HAP-1 (cell line): Measurements from ENCODE around the gene ADCY5.

Experiments
- DNase-seq, 2 experiments: peaks; one replicate each; pipeline ENCODE4 v3.0.0-alpha.2; 2016 to 2020; ENCODE audit warnings: low spot score in 2 of 2
- H3K27me3 ChIP-seq: fragments of 250-450 bp; sonication (Bioruptor Pico); 2 replicates; pipeline ENCODE4 v1.5.1; 2020; ENCODE audit warnings: low read depth, mild to moderate bottlenecking, moderate library complexity
- H3K36me3 ChIP-seq: fragments of 250-450 bp; sonication (Bioruptor Pico); replicated peaks from 2 replicates; pipeline ENCODE4 v1.5.1; 2020; ENCODE audit warnings: mild to moderate bottlenecking
- H3K4me1 ChIP-seq: fragments of 250-450 bp; sonication (Bioruptor Pico); 2 replicates; pipeline ENCODE4 v1.5.1; 2020; ENCODE audit warnings: mild to moderate bottlenecking
- H3K4me3 ChIP-seq: fragments of 250-450 bp; sonication (Bioruptor Pico); 2 replicates; pipeline ENCODE4 v1.5.1; 2020; ENCODE audit warnings: mild to moderate bottlenecking, moderate library complexity
- H3K9me3 ChIP-seq: fragments of 250-450 bp; sonication (Bioruptor Pico); 2 replicates; pipeline ENCODE4 v1.5.1; 2020; ENCODE audit warnings: mild to moderate bottlenecking, moderate library complexity
- in situ Hi-C: fragments of 300-500 bp; cut with MboI; formaldehyde crosslinking; loops from 3 replicates; pipeline ENCODE4 v1.14.3; 2020; ENCODE audit warnings: low sequenced_read_pairs, inconsistent platforms, mixed read lengths

Gene ADCY5

GRCh38 chr3:123419181-123419849 lies 29.6 kb downstream of the ADCY5 start:
- H3K36me3 ChIP-seq = no peaks in the 10 kb centered on the region
- no peak overlapping the region for H3K4me3 ChIP-seq
- no peaks in the 10 kb centered on the region for H3K27me3 ChIP-seq
- in situ Hi-C loops = no loop called here
- no peaks in the 10 kb centered on the region for H3K9me3 ChIP-seq
- no peak for DNase-seq
- no peaks in the 10 kb centered on the region for H3K4me1 ChIP-seq

- H3K36me3 ChIP-seq = no peaks in the 10 kb centered on the region
- no peaks in the 10 kb centered on the region for H3K9me3 ChIP-seq
- no peak overlapping the region for H3K4me3 ChIP-seq
- in situ Hi-C loops = no loop called here
- no peaks in the 10 kb centered on the region for H3K27me3 ChIP-seq
- H3K4me1 ChIP-seq = no peaks in the 10 kb centered on the region
- DNase-seq = no peak
These were observed 32.2 kb downstream of the ADCY5 start for GRCh38 chr3:123416647-123417046.

GRCh38 chr3:123416173-123416572 lies 32.7 kb downstream of the ADCY5 start:
- Histone ChIP-seq H3K4me3 (no peak overlapping the region), H3K27me3 (no peaks in the 10 kb centered on the region), H3K36me3 (no peaks in the 10 kb centered on the region), H3K9me3 (no peaks in the 10 kb centered on the region), H3K4me1 (no peaks in the 10 kb centered on the region)
- in situ Hi-C loops = no loop called here
- DNase-seq = no peak

GRCh38 chr3:123414973-123415775 lies 33.7 kb downstream of the ADCY5 start:
- H3K27me3 ChIP-seq = no peaks in the 10 kb centered on the region
- in situ Hi-C loops = no loop called here
- no peaks in the 10 kb centered on the region for H3K4me1 ChIP-seq
- no peak overlapping the region for H3K4me3 ChIP-seq
- no peaks in the 10 kb centered on the region for H3K36me3 ChIP-seq
- no peak for DNase-seq
- no peaks in the 10 kb centered on the region for H3K9me3 ChIP-seq

GRCh38 chr3:123412811-123413604 lies 35.9 kb downstream of the ADCY5 start:
- Histone ChIP-seq H3K36me3 (no peaks in the 10 kb centered on the region), H3K9me3 (no peaks in the 10 kb centered on the region), H3K4me3 (no peak overlapping the region), H3K27me3 (no peaks in the 10 kb centered on the region), H3K4me1 (no peaks in the 10 kb centered on the region)
- DNase-seq = no peak
- in situ Hi-C loops = no loop called here

- Histone ChIP-seq H3K4me1 (no peaks in the 10 kb centered on the region), H3K9me3 (no peaks in the 10 kb centered on the region), H3K4me3 (no peak overlapping the region), H3K36me3 (no peaks in the 10 kb centered on the region), H3K27me3 (no peaks in the 10 kb centered on the region)
- DNase-seq = no peak
- in situ Hi-C loops = no loop called here
These were observed 36.8 kb downstream of the ADCY5 start for GRCh38 chr3:123412076-123412475.

GRCh38 chr3:123411340-123412040 lies 37.4 kb downstream of the ADCY5 start:
- no peaks in the 10 kb centered on the region for H3K4me1 ChIP-seq
- H3K4me3 ChIP-seq = no peak overlapping the region
- no peaks in the 10 kb centered on the region for H3K36me3 ChIP-seq
- H3K27me3 ChIP-seq = no peaks in the 10 kb centered on the region
- DNase-seq = no peak
- H3K9me3 ChIP-seq = no peaks in the 10 kb centered on the region
- in situ Hi-C loops = no loop called here

DNA sequence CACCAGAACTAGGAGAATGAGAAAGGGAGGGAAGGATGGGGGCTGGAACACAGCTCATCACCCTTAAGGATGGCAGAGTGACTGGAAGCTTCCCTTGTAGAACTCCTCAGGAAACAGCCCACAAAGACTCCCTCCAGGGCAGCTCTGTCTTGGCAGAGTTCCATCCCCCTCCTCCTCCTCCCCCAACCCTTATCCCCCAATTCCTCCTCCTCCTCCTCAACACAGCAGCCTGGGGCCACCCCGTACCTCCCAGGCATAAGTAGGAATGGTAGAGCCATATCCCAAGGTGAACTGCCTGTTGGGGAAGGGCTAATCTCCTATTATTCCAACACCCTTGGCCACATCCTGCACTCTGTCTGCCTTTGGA lies 38.8 kb downstream of the ADCY5 start:
- Histone ChIP-seq H3K27me3 (no peaks in the 10 kb centered on the region), H3K36me3 (no peaks in the 10 kb centered on the region), H3K4me1 (no peaks in the 10 kb centered on the region), H3K4me3 (no peak overlapping the region), H3K9me3 (no peaks in the 10 kb centered on the region)
- in situ Hi-C loops = no loop called here
- DNase-seq = no peak

DNA sequence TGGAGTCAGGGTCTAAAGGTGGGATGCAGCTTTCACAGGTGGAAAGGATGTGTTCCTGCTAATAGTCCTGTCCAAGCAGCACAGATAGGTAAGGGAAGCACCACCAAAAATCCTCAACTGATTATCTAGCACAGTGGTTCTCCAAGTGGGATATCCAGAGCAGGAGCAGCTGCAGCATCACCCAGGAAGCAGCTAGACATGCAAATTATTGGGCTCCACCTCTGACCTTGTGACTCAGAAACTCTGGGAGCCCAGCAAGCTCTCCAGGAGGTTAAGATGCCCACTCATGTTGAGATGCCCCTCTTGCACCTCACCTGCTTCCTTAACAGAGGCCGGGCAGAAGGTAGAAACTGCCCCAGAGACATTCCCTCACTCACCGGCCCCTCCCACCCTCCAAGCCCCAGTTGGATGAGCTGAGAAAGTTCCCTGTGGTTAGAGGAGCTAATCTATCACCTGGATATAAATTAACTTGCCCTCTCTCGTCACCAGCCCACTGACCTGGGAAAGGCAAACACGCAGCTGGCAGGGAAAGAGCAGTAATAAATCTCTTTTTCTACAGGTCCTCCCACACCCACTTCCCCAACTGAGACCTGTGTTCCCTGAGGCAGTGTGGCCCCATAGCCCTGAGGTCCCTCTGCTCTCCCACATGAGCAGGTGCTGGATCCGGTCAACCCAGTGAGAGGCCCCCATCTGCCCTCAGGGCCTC lies 39.3 kb downstream of the ADCY5 start:
- Histone ChIP-seq H3K9me3 (no peaks in the 10 kb centered on the region), H3K27me3 (no peaks in the 10 kb centered on the region), H3K4me1 (no peaks in the 10 kb centered on the region), H3K4me3 (no peak overlapping the region), H3K36me3 (no peaks in the 10 kb centered on the region)
- in situ Hi-C loops = no loop called here
- no peak for DNase-seq

DNA sequence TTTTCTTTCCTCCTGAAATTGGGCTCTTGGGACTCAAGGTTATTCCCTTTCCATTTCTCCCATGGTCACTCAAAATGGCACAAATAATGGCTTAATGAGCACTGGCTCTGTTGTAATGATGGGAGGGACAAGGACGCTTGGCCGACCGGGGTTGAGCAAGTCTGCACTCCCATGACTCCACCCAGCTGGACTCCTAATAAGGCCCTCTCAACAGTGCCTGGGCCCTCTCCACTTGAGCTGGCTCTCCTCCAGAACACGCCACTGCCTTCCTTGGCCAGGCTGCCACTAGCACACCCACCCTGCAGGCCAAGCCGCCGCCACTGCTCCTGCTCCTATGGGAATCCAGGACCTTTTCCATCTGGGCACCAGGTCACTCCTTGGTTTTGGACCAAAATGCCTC lies 42.3 kb downstream of the ADCY5 start:
- H3K36me3 ChIP-seq = no peaks in the 10 kb centered on the region
- H3K9me3 ChIP-seq = no peaks in the 10 kb centered on the region
- H3K4me1 ChIP-seq = no peaks in the 10 kb centered on the region
- no peak for DNase-seq
- H3K27me3 ChIP-seq = peaks cover 2% of the 10 kb centered on the region; the same call in 1 of the 2 replicates
- in situ Hi-C loops = no loop called here
- H3K4me3 ChIP-seq = no peak overlapping the region

DNA sequence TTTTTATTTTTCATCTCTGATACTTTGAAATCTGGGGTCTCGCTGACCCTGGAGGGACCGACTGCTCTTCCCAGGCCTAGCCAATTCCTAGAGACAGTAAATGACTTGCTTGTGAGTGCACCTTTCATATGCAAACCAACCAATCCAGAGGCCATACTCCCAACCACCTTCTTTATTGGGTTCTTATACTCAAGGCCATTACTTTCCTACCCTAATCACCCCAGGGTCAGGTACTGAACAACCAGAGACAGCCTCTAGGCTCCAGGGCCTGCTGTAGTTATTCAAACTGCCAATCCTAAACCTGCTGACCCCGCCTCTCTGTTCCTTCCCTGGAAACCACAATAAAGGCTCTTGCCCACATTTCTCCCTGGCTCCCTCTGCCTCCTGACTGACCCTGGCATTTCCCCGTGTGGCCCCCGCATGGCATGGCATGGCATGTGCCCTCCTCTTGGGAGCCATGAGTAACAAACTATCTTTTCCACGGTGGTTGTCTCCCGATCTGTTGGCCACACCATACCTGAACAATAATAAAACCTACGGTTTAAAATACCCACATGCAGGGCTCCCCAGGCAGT lies 42.9 kb downstream of the ADCY5 start:
- in situ Hi-C loops = no loop called here
- Histone ChIP-seq H3K4me3 (no peak overlapping the region), H3K36me3 (no peaks in the 10 kb centered on the region), H3K27me3 (peaks cover 2% of the 10 kb centered on the region; the same call in 1 of the 2 replicates), H3K4me1 (no peaks in the 10 kb centered on the region), H3K9me3 (no peaks in the 10 kb centered on the region)
- DNase-seq = no peak

DNA sequence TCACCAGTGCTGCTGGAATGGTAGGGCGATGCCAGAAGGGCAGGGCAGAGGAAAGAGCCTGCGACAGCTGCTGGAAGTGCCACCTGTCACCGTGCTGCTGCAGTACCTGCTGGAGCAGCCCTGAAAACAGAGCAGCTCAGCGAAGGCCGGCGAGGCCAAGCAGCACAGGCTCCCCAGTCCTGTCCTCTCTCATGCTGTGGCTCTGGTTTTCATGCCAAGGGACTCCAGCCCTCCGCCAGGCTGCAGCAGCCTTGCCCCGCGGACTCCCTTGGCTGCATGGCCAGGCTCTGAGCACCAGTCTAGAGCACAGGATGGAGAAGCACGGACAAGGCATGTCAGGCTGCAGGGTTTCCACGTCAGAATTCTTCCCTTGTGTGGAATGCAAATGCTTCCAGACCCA lies 43.9 kb downstream of the ADCY5 start:
- in situ Hi-C loops = no loop called here
- no peak overlapping the region for H3K4me3 ChIP-seq
- peaks cover 6% of the 10 kb centered on the region for H3K27me3 ChIP-seq
- no peaks in the 10 kb centered on the region for H3K9me3 ChIP-seq
- no peaks in the 10 kb centered on the region for H3K4me1 ChIP-seq
- H3K36me3 ChIP-seq = no peaks in the 10 kb centered on the region
- DNase-seq = no peak

GRCh38 chr3:123404391-123404790 lies 44.5 kb downstream of the ADCY5 start:
- H3K9me3 ChIP-seq = no peaks in the 10 kb centered on the region
- in situ Hi-C loops = no loop called here
- DNase-seq = no peak
- no peaks in the 10 kb centered on the region for H3K36me3 ChIP-seq
- H3K27me3 ChIP-seq = peaks cover 11% of the 10 kb centered on the region
- H3K4me3 ChIP-seq = no peak overlapping the region
- H3K4me1 ChIP-seq = no peaks in the 10 kb centered on the region
